Measurements from ENCODE around the gene PRRT4.

PRRT4 gene

GRCh38 chr7:128394904-128395496, 33.5 kb upstream of the PRRT4 start:
- no peak for FAIRE-seq

- no peak for FAIRE-seq
These were observed 32.2 kb upstream of the PRRT4 start for GRCh38 chr7:128393526-128394330.

- no peak for FAIRE-seq
These were observed 31.2 kb upstream of the PRRT4 start for GRCh38 chr7:128392446-128393327.

GRCh38 chr7:128391805-128392204, 30.3 kb upstream of the PRRT4 start:
- no peak for FAIRE-seq

GRCh38 chr7:128390871-128391565, 29.5 kb upstream of the PRRT4 start:
- FAIRE-seq, result no peak

GRCh38 chr7:128389618-128390329, 28.3 kb upstream of the PRRT4 start:
- no peak for FAIRE-seq

- FAIRE-seq, result no peak
These were observed 27.7 kb upstream of the PRRT4 start for GRCh38 chr7:128389085-128389617.

GRCh38 chr7:128388145-128388485, 26.6 kb upstream of the PRRT4 start:
- FAIRE-seq, result no peak

GRCh38 chr7:128387216-128388144, 26.0 kb upstream of the PRRT4 start:
- FAIRE-seq, result no peak

- no peak for FAIRE-seq
These were observed 24.8 kb upstream of the PRRT4 start for GRCh38 chr7:128385988-128386925.

GRCh38 chr7:128384726-128385125, 23.2 kb upstream of the PRRT4 start:
- FAIRE-seq, result no peak

- FAIRE-seq, result no peak
These were observed 22.3 kb upstream of the PRRT4 start for GRCh38 chr7:128383776-128384175.

GRCh38 chr7:128381161-128381821, 19.8 kb upstream of the PRRT4 start:
- FAIRE-seq, result no peak

GRCh38 chr7:128380483-128381106, 19.1 kb upstream of the PRRT4 start:
- FAIRE-seq, result no peak

GRCh38 chr7:128379900-128380479, 18.5 kb upstream of the PRRT4 start:
- no peak for FAIRE-seq

- no peak for FAIRE-seq
These were observed 17.1 kb upstream of the PRRT4 start for GRCh38 chr7:128378637-128379036.

- no peak for FAIRE-seq
These were observed 14.6 kb upstream of the PRRT4 start for GRCh38 chr7:128376077-128376476.

GRCh38 chr7:128374041-128374440, 12.6 kb upstream of the PRRT4 start:
- no peak for FAIRE-seq

Measured in endometrium (tissue), 2 donors.